ENCODE data around the gene VAV3.
A peak's percentile ranks its signal among the peaks of the same experiment; 100 is the strongest.
"Not testable (repeated sequence)": the region's sequence is repeated elsewhere in the genome, so short reads cannot be mapped to it uniquely, and the experiment has no call there.

The VAV3 gene

GRCh38 chr1:107678993-107679392 is 286.0 kb downstream of the VAV3 start:
- no peak overlapping the region for H3K4me3 ChIP-seq
- H3K27ac ChIP-seq: peak overlapping the region in 5 of 21 experiments; percentile 5 to 62 (median 29)

DNA sequence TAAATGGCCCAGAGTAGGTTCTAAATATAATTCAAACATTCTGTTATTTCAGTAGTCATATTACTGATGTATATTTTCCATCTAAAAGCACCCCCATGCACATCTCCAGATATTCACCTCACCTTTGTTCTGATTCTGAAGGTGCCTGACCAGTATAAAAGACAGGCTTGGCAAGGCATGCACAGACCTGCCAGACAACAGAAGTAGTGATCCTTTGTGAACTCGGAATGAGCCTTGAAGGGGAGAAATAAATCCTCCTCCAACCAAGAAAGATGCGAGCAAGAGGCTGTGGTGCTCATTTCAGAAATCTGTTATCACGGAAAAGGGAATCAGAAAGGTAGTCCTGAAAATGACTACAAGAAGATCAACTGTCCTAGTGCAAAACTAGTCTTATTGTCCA is 287.3 kb downstream of the VAV3 start:
- Histone ChIP-seq H3K4me3 (no peak overlapping the region), H3K27ac (peak overlapping the region in 12 of 21 experiments; percentile 2 to 72 (median 32))

DNA sequence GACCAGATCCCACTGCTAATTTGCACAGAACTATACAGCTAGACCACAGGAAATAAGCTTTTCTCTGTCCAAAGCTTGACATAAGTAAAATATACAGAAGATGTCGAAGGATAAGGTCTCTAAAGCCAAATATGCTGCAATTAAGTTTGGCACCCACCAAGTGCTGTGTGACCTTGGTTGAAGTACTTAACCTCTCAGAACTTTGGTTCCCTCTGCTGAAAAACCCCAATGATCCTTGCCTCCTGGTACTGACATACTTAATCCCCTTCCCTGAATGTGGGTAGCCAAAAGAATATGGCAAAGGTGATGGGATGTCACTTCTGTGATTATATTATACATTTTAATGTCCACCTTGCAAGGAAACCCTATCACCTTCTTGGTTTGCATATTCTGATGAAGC is 290.5 kb downstream of the VAV3 start:
- H3K27ac ChIP-seq: no peak overlapping the region
- H3K4me3 ChIP-seq: no peak overlapping the region

DNA sequence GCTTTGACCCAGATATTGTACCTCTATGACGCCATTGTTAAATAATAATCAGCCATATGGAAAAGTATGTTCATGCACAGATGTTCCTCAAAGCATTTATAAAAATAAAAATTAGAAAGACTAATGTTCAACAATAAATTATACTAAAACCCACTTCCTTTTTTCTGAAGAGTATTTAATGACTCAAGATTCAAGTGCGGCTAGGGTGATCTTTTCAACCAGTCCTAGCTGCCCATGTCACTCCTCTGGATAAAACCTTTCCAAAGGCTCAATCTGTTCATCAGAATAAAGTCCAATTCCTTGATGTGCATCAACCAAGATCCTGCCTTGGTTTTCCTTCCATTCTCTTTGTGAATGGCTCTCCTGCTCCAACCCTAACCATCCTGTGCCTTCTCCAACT is 292.0 kb downstream of the VAV3 start:
- Histone ChIP-seq H3K4me3 (no peak overlapping the region), H3K27ac (no peak overlapping the region)

- H3K27ac ChIP-seq: peak overlapping the region in 11 of 21 experiments; percentile 0 to 67 (median 8)
These were observed 294.5 kb downstream of the VAV3 start for GRCh38 chr1:107670397-107671040.

DNA sequence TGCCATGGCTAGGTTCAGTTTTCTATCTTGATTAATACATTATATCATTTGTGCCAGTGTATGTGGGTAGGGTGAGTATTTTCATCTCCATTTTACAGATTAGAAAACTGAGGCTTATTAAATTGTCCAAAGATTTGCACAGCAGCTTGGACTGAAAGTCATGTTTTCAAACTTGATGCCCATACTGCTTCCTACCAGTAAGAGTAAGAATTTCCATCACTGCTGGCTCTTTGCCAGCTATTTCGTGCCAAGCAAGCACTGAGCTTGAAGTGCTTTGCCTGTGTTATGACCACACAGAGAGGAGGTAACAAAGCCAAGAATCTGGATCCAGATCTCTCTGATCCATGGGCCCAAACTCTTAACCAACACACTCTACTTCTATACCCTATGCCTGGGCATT is 295.0 kb downstream of the VAV3 start:
- H3K27ac ChIP-seq: peak overlapping the region in 3 of 21 experiments; percentile 0 to 64 (median 19)

More at GRCh38 chr1:107670397-107671040, 294.5 kb downstream of the VAV3 start:
- H3K4me3 ChIP-seq: no peak overlapping the region

DNA sequence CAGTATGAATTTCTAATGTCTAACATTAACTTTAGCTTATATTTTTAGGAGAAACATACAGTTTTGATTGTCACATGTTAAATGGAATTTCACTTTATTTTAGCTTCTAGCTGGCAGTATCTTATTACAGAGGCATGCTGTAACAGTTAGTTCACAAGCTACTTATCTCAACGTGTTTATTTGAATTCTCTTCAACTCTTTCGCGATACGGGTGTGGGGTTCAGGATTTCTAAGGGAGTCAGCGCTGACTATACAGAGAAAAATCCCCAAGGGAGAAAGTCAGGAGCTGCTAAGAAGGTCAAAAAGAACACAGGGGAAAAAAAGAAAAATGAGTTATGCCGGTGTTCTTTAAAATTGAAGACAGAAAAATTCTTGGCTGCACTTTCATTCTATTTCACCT is 296.2 kb downstream of the VAV3 start:
- peak overlapping the region in 6 of 21 experiments; percentile 11 to 76 (median 32) for H3K27ac ChIP-seq

More for the DNA sequence above, 295.0 kb downstream of the VAV3 start:
- H3K4me3 ChIP-seq: no peak overlapping the region

GRCh38 chr1:107666493-107666892 is 298.5 kb downstream of the VAV3 start:
- peak overlapping the region in 2 of 21 experiments; percentile 3 to 14 for H3K27ac ChIP-seq
- H3K4me3 ChIP-seq: no peak overlapping the region

More for the DNA sequence above, 296.2 kb downstream of the VAV3 start:
- no peak overlapping the region for H3K4me3 ChIP-seq

- Histone ChIP-seq H3K4me3 (no peak overlapping the region), H3K27ac (peak overlapping the region in 3 of 21 experiments; percentile 7 to 33 (median 32))
These were observed 299.7 kb downstream of the VAV3 start for GRCh38 chr1:107664982-107665925.

GRCh38 chr1:107662971-107663370 is 302.0 kb downstream of the VAV3 start:
- peak overlapping the region in 4 of 21 experiments; percentile 0 to 33 (median 18) for H3K27ac ChIP-seq
- no peak overlapping the region for H3K4me3 ChIP-seq

GRCh38 chr1:107661158-107661557 is 303.8 kb downstream of the VAV3 start:
- Histone ChIP-seq H3K27ac (peak overlapping the region in 2 of 21 experiments; percentile 19 to 42), H3K4me3 (no peak overlapping the region)

GRCh38 chr1:107659961-107660360 is 305.0 kb downstream of the VAV3 start:
- Histone ChIP-seq H3K4me3 (no peak overlapping the region), H3K27ac (peak overlapping the region in 3 of 21 experiments; percentile 0 to 45 (median 42))

- Histone ChIP-seq H3K4me3 (no peak overlapping the region), H3K27ac (no peak overlapping the region)
These were observed 307.6 kb downstream of the VAV3 start for GRCh38 chr1:107657356-107657755.

- Histone ChIP-seq H3K27ac (no peak overlapping the region), H3K4me3 (no peak overlapping the region)
These were observed 311.2 kb downstream of the VAV3 start for GRCh38 chr1:107653765-107654164.

DNA sequence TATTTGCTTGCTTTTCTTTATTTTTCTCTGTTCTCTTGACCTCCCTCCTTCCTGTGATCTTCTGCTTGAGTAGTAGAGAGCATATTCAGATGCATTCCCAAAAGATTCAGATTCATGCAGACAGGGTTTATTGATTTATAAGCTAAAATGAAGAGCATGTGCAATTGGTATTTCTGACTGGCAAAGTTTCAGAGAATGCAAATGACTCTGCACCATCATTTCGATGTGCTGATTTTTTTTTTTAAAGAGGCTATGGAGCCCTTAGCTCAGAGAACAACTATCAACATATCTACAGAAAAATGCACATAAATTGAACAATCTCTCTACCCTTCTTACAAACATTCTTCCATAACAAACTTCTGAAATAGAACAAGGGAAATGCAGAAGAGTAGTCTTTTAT is 312.0 kb downstream of the VAV3 start:
- no peak overlapping the region for H3K4me3 ChIP-seq
- no peak overlapping the region for H3K27ac ChIP-seq

- H3K27ac ChIP-seq, H3K4me3 ChIP-seq: not testable (repeated sequence)
These were observed 314.2 kb downstream of the VAV3 start for GRCh38 chr1:107650825-107651224.

DNA sequence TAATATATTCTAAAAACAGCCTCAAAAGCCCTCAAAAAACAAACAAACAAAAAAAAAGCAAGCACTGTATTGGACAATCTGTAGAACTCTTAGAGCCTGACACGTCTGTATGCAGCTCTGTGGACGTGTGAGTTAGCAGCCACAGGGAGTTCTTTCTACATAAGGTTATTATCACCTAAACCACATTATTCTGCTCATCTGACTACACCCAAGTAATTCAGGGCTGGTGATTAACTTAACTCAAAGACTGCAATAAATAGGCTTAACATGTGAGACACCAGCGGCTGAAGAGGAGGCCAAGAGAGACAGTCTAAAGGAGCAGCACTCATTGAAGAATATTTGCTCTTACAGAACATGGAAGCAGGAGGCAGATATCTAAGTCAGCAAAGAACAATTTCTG is 316.0 kb downstream of the VAV3 start:
- Histone ChIP-seq H3K27ac (peak overlapping the region in 8 of 21 experiments; percentile 1 to 59 (median 44)), H3K4me3 (no peak overlapping the region)

GRCh38 chr1:107648071-107648470 is 316.9 kb downstream of the VAV3 start:
- H3K4me3 ChIP-seq: no peak overlapping the region
- peak overlapping the region in 10 of 21 experiments; percentile 1 to 59 (median 40) for H3K27ac ChIP-seq

GRCh38 chr1:107647012-107647411 is 318.0 kb downstream of the VAV3 start:
- H3K4me3 ChIP-seq: no peak overlapping the region
- H3K27ac ChIP-seq: peak overlapping the region in 2 of 21 experiments; percentile 32 to 55

GRCh38 chr1:107643766-107644165 is 321.2 kb downstream of the VAV3 start:
- Histone ChIP-seq H3K27ac (peak overlapping the region in 7 of 21 experiments; percentile 12 to 59 (median 42)), H3K4me3 (no peak overlapping the region)
